Measurements from ENCODE around the gene CDK16. TPM values are rescaled to one million over a fixed set of nuclear protein-coding genes. Genes with fewer than 3 reads are reported as not detected.

The CDK16 gene
- total and polyA plus RNA-seq, 9 of the 15 experiments (the other 6 are each of a cell fraction or from before 2014, with no cell fraction given): 3.9 to 104 (median 57.5) TPM

DNA sequence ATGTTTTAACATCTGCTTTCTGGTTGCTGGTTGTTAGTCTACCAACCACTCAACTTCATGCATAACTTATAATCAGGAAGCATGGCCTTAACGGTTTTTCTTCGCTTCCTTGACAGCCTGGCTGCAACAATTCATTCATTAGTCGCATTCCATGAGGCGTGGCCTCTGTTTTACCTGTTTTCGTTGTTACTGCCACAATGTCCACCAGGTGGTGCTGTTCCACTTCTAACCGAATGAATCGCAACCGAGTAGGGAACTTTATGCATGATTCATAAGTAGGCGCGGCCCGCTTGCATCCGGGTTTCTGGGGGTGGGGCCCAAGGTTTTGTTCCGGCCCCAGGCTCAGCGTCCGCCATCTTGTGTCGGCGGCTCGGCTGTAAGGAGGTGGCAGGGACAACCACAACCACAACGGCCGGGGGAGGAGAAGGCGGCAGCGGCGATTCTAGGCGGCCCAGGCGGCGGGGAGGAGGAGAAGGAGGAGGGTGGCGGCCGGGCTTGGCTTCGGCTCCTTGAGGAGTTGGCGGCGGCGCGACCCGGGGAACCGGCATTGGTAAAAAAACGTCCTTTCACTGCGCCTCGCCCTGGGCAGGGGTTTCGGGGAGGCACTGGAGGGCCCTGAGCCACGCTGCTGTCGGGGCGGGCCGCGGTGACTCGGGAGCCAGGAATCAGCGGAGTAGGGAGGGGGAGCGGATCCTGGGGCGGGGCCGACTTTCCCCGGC, 24.8 kb upstream of the CDK16 start, which contains the start of gene UBA1 (continued):
- TF ChIP-seq, protein P1, sequence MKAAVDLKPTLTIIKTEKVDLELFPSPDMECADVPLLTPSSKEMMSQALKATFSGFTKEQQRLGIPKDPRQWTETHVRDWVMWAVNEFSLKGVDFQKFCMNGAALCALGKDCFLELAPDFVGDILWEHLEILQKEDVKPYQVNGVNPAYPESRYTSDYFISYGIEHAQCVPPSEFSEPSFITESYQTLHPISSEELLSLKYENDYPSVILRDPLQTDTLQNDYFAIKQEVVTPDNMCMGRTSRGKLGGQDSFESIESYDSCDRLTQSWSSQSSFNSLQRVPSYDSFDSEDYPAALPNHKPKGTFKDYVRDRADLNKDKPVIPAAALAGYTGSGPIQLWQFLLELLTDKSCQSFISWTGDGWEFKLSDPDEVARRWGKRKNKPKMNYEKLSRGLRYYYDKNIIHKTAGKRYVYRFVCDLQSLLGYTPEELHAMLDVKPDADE (conservative IDR thresholded peaks at IDR 0.05; ENCODE audit: control insufficient read depth, low read depth, low read length): 0 out of 2 replicates have a peak, but pooled peaks have one; percentile 45
- TF ChIP-seq DMBX1 (CRISPR knock-in tag; IDR thresholded peaks at IDR 0.05; ENCODE audit: borderline replicate concordance): no peak
- TF ChIP-seq RB1 (IDR thresholded peaks at IDR 0.05; ENCODE audit: low read depth): 0 out of 2 replicates have a peak, but pooled peaks have one; percentile 29
- TF ChIP-seq EGR1 (conservative IDR thresholded peaks at IDR 0.05): 0 out of 2 replicates have a peak, but pooled peaks have one; percentile 16
- TF ChIP-seq, protein P2, sequence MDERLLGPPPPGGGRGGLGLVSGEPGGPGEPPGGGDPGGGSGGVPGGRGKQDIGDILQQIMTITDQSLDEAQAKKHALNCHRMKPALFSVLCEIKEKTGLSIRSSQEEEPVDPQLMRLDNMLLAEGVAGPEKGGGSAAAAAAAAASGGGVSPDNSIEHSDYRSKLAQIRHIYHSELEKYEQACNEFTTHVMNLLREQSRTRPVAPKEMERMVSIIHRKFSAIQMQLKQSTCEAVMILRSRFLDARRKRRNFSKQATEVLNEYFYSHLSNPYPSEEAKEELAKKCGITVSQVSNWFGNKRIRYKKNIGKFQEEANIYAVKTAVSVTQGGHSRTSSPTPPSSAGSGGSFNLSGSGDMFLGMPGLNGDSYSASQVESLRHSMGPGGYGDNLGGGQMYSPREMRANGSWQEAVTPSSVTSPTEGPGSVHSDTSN (CRISPR knock-in tag; IDR thresholded peaks at IDR 0.05; ENCODE audit: low read depth): no peak
- TF ChIP-seq, protein P2 (tag; conservative IDR thresholded peaks at IDR 0.05; ENCODE audit: low read depth): peak; percentile 46; the same call in 1 of the 2 replicates
- TF ChIP-seq SLC30A9 (CRISPR knock-in tag; IDR thresholded peaks at IDR 0.05): no peak
- TF ChIP-seq FUS (optimal IDR thresholded peaks at IDR 0.05; ENCODE audit: low read depth, low read length): no peak
- TF ChIP-seq ATF1 (CRISPR knock-in tag; IDR thresholded peaks at IDR 0.05): no peak
- TF ChIP-seq ATF1 (tag; IDR thresholded peaks at IDR 0.05): peak; percentile 38; the same call in 1 of the 2 replicates
- TF ChIP-seq SMARCB1 (IDR thresholded peaks at IDR 0.05; ENCODE audit: insufficient read length, low read depth): no peak
- no peak for TF ChIP-seq RFX7 (CRISPR knock-in tag; IDR thresholded peaks at IDR 0.05)
- peak; percentile 83; the same call in 1 of the 2 replicates for TF ChIP-seq EP400 (IDR thresholded peaks at IDR 0.05)
- TF ChIP-seq NR2C2 (CRISPR knock-in tag; IDR thresholded peaks at IDR 0.05): no peak
- TF ChIP-seq NR2C2 (tag; IDR thresholded peaks at IDR 0.05): peak; percentile 33; the same call in 1 of the 2 replicates
- no peak for TF ChIP-seq TFAM (CRISPR knock-in tag; conservative IDR thresholded peaks at IDR 0.05)
- TF ChIP-seq, protein P3, sequence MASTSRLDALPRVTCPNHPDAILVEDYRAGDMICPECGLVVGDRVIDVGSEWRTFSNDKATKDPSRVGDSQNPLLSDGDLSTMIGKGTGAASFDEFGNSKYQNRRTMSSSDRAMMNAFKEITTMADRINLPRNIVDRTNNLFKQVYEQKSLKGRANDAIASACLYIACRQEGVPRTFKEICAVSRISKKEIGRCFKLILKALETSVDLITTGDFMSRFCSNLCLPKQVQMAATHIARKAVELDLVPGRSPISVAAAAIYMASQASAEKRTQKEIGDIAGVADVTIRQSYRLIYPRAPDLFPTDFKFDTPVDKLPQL (IDR thresholded peaks at IDR 0.05; ENCODE audit: extremely low read depth, insufficient read length): no peak
- peak; percentile 78; the same call in 1 of the 2 replicates for TF ChIP-seq ESRRA (IDR thresholded peaks at IDR 0.05; ENCODE audit: borderline replicate concordance, low read depth)
- TF ChIP-seq MEIS2 (IDR thresholded peaks at IDR 0.05; ENCODE audit: partially characterized antibody): peak; percentile 66
- TF ChIP-seq ZNF232 (CRISPR knock-in tag; IDR thresholded peaks at IDR 0.05): no peak
- TF ChIP-seq ZFP30 (CRISPR knock-in tag; IDR thresholded peaks at IDR 0.05; ENCODE audit: borderline replicate concordance): no peak
- no peak for TF ChIP-seq ZNF76 (CRISPR knock-in tag; IDR thresholded peaks at IDR 0.05; ENCODE audit: borderline replicate concordance)
- TF ChIP-seq SMARCA5 (IDR thresholded peaks at IDR 0.05): no peak
- TF ChIP-seq POU5F1 (IDR thresholded peaks at IDR 0.05; ENCODE audit: borderline replicate concordance, low read depth, low read length, partially characterized antibody): no peak
- TF ChIP-seq, protein P4, sequence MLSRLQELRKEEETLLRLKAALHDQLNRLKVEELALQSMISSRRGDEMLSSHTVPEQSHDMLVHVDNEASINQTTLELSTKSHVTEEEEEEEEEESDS (CRISPR knock-in tag; IDR thresholded peaks at IDR 0.05): no peak
- TF ChIP-seq ZNF79 (CRISPR knock-in tag; IDR thresholded peaks at IDR 0.05; ENCODE audit: low read depth): no peak
